SW 1271 (cell line): ENCODE measurements around the gene SSH2.
"Not testable (repeated sequence)": the region's sequence is repeated elsewhere in the genome, so short reads cannot be mapped to it uniquely, and the experiment has no call there.

ENCODE experiments used
- DNase-seq, 2 experiments: peaks; one replicate each; lab custom pipeline; 2025; lab: John Stamatoyannopoulos, UW

SSH2 gene

DNA sequence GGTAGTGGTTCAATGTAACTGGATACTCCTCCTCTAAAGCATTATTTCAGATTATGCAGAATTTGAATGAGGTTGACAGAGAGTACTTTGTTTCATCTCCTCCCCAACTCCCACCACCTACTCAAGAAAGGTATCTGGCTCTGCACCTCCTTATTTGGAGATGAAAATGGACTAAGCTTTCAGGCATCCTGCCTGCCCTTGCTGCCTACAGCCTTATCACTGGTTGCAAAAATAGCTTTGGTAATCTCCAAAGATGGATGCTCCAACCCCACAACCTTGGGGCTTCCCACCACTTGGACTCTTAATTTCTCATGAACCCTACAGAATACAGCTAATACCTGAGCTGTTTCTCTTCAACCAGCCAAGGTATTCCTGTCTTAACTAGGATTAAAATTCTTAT is 262.1 kb downstream of the SSH2 start:
- no peak for DNase-seq

DNA sequence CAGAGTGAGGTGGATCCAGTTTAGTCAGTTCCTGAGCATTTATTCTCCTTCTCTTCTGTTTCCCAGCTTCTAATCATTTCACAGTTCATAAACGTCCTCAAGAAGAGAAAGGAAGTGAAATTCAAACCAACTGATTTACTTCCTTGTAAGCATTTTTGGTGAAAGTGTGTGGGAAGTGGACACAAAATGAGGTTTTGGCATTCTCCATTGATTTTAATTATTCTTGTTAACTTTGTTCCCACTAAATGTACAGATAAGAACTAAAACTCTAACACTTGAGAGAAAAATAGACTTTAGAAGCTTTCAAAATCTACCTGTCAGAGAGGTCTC is 264.6 kb downstream of the SSH2 start:
- DNase-seq = no peak

DNA sequence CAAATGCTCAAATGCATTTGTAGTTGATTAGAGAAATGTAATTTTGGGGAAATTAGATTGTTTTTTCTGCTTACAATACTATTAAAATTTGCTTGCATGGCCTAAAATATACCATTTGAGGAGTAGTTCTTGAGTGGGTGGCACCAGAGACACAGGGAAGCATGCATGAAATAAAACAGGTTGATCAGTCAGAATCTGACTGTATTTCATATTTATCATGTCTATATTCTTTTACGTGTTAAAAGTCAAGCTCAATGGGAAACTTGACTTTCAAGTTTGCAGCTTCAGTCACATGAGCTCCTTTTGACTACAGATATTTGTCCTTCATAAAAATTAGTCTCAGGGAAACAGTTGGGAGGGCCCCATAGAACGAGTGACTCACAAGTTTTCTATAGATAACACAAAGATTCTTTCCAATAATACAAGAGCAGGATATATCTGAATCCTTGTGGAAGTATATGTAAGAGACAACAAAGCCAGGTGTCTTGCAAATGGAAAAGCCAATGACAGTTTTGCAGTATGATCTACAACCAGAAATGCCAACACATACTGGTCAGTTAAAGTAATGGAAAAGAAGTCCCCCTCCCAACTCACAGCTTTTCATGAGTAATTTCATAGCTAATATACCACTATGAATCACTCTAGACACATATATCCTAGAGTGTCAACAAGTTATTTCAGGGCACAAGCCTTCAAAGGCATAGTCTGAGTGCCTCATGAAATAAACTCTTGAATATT is 265.1 kb downstream of the SSH2 start:
- peak in 1 of 2 experiments; percentile 13 for DNase-seq

DNA sequence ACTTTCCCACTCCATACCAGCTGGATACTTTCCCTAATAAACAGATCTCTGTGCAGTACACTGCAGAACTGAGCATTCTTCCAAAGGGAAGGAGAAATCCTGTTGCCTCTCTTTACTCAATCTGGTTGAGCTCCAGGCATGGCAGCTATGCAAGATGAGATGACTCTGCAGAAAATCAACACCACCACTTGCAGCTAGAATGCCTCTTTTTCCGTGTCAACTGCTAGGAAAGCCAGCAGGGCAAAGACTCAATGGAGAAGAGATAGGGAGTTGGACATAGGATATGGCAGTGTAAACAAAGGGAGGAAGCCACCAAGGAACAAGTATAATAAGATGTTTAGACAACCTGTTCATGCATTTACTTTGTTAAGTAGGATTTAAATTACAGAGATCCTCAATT is 266.9 kb downstream of the SSH2 start:
- no peak for DNase-seq

DNA sequence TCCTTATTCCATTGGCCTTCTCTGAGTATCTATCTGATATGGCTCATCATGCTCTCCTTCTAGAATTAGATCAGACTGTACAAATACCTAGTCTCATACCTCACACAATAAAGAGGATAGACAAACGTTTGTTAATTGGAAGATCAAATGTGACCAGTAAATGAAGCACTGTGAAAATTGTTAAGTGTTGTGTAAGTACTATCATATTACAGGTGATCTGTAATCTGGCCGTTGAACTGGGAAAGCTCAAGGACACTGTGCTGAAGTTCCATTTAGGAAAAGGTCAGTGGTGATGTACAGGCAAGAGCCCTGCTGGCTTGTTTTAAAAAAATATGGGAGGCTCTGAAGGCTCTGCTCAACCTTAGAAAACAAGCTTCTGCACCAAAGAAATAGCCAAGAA is 268.8 kb downstream of the SSH2 start:
- no peak for DNase-seq

DNA sequence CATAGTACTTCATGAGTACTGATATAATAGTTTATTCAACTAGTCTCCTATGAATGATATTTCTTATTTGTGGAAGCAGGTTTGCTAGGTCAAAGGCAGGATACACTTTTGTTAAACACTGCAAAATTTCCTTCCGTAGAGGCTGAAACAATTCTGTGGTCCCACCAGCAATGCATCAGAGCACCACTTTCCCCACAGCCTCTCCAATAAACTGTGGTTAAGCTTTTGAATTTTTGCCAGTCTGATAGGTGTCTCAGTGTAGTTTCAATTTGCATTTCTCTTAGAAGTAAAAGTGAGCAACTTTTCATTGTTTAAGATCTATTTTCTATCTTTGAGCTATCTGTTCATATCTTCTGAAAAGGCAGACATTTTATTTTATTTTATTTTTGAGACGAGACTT is 270.9 kb downstream of the SSH2 start:
- no peak for DNase-seq

DNA sequence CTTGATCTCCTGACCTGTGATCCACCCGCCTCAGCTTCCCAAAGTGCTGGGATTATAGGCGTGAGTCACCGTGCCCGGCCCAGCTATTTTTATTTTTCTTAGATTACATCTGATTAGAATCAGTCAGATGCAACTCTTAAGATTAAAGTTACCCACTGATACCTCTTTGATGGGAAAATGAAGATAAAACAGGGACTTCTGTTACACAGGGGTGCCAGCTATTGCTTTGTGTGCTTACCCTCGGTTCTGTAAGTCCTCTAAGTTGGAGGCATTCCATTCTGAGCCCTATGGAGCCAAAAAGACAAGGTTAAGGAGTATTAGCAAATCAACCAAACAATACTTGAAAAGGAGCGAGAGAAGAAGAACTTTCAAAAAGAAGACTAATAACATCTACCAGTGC is 274.7 kb downstream of the SSH2 start:
- DNase-seq = no peak

DNA sequence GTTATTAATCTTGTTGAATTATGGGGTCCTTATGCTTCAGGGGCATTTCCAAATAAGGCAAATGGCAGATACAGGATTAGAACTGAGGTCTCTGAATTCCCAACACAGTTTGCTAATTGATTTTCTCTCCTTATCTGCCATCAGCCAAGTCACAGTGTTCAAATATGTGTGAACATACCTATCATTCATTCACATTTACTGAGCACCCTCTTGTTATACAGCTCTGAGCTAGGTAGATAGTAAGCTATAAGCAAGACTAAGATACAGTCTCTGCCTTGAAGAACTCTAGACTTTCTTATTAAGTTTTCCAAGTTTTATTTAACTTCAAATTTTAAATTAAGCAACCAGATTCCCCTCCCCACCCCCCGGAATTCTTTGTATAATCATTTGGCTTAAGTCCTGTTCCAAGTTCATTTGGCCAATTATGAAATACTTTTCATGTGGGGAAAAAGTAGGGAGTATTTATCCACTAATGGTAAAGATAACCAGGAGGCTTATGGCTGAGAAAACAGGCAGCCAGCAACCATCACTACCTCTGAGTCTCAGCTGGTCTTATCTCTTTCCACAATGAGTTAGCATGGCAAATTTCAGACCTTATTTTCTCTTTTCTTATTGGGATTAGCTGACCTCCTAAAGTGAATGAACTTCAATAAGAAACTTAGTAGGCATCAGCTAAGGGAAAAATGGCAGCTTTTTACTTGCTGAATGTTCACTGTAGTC is 275.9 kb downstream of the SSH2 start:
- no peak for DNase-seq

DNA sequence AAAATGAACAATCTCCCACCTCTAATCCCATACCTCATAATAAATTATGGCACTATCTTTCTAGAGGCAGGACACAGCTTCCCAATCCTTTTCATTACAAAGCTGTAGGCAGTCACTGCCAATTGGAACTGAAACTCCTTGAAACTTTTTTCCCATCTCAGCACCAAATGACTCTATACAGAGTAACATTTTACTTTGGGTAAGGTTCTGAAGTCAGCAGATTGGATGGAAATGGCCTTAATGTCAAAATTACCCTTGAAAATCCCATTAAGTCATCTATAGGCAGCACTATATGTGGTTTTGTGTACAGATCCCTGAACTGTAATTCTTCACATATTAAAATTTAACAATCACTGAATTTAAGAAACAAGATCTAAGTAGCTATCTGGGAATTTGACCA is 277.1 kb downstream of the SSH2 start:
- no peak for DNase-seq

DNA sequence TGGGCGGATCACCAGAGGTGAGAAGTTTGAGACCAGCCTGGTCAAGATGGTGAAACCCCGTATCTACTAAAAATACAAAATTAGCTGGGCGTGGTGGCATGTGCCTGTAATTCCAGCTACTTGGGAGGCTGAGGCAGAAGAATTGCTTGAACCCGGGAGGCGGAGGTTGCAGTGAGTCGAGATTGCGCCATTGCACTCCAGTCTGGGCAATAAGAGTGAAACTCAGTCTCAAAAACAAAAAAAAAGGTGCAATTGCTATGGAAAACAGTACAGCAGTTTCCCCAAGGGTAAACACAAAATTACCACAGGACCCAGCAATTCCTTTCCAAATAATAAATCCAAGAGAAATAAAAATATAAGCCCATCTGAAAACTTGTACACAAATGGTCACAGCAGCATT is 278.1 kb downstream of the SSH2 start:
- not testable (repeated sequence) for DNase-seq

DNA sequence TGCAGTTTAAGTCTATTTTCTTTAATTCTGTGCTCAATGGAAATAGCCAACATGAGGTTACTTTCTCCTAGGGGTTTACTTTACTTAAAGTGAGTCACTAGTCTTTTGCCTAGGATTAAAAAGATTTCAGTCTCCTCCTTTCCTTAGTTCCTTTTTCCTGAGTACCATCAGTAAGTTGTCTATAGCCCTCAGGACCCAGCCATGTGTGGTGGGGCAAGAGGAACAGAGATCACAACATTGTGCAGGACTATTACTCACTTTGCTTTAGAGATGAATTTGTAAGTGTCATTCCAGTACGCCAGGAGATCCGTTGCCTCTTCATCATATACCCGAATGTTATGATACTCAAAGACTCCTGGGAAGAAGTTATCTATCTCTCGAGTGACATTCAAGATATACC is 279.6 kb downstream of the SSH2 start:
- no peak for DNase-seq

DNA sequence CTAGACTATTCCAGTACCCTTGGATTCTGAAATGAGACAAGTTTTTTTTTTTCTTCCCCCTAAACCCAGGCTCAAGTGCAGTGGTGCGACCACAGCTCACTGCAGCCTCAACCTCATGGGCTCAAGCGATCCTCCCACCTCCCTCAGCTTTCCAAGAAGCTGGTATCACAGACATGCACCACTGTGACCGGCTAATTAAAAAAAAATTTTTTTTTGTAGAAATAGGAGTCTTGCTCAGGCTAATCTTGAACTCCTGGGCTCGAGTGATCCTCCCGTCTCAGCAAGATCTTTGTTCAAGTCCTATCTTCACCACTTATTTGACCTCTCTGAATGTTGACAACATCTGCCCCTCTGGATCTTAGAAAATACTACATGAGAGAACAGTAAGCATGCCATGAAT is 280.7 kb downstream of the SSH2 start:
- DNase-seq = no peak

DNA sequence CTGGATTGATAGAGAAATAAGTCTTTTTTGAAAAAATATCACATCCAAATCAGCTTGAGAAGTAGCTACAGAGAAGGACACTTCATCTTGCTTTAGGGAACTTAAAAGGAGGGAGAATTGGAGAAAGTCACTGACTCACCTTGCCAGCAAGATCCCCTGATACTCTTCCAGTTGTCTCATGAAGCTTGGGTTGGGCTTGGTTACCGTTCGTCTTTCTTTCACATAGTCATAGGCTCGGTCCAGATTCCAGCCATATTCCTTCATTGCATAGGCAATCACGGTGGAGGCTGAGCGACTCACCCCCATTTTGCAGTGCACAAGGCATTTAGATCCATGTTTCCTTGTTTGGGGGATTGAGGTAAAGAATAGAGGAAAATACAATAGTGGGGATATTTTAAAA is 282.0 kb downstream of the SSH2 start:
- DNase-seq = no peak

DNA sequence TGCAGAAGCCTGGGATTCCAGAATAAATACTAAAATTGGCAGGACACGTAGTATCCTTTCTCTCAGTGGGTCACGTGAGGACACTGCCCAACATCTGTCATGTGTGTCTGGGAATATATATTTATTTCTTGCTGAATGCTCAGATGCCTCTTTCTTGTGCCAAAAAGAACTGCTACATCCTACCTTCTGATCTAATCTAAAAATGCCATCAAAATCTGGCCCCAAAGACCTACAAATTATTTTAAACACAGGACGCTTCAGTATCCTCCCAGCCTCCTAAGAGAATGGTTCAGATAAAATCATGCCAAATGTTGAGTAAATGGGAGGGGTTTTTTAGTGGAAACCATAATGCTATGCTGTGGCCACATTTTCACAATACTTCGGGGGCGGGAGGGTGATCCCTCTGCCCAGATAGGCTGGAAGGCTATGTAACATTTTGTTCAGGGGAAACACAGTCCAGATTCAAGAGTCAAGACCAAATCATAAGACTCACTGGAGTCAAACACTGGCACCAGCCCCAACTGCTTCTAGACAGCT is 284.4 kb downstream of the SSH2 start:
- no peak for DNase-seq

DNA sequence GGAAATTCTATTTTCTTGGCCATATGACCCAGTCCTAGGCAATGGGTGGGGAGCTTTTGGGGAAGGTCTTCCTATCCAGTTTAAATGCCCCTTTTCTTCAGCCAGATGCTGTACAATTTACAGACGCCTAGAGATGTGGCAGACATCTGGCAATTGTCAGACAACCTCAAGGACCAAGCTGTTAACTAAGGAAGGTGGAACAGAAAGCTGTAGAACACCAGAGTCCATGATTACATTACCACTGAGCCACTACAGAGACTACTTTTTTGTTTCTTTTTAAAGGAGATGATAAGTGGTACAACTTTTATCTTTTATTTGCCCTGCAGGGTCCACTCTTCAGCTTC is 286.2 kb downstream of the SSH2 start:
- no peak for DNase-seq

DNA sequence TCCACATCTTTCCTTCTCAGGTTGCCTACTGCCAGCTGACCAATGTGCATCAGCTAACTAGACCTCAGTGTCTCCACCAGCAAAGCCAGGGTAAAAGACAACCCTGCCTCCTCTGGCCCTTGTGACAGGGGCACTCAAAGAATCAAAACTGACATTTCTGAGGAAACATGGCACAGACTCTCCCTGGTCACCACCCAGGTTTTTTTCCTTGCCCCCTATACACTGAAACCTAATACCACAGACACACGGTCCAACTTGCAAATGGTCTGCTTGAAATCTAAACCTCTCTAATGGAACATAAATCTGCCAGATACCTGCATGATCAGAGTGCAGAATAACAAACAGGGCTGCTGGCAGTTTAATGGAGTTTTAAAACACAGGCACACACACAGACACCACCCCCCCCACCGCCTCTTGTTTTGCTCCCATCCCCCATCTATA is 287.8 kb downstream of the SSH2 start:
- no peak for DNase-seq

DNA sequence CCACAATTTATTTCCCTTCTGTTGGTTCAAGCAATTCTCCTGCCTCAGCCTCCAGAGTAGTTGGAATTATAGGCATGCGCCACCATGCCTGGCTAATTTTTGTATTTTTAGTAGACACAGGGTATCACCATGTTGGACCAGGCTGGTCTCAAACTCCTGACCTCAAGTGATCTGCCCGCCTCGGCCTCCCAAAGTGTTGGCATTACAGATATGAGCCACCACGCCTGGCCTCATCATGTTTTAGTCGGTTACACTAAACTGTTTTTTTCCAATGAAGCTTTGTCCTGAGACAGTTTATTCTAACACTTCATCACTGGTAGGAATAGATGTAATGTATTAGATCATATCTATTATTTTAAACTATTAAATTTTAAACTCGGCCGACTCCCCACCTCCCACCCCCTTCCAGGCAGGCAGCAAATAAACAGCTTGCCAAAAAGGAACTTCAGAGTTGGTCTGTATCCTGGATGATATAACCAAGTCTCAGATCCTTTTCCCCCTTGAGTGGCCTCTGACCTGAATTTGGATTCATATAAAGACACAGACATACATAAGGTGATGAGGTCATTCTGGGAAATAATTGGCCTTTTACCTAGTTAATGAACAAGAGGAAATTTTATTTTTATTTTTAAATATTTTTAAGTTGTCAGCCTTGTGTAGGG is 288.9 kb downstream of the SSH2 start:
- DNase-seq = no peak

DNA sequence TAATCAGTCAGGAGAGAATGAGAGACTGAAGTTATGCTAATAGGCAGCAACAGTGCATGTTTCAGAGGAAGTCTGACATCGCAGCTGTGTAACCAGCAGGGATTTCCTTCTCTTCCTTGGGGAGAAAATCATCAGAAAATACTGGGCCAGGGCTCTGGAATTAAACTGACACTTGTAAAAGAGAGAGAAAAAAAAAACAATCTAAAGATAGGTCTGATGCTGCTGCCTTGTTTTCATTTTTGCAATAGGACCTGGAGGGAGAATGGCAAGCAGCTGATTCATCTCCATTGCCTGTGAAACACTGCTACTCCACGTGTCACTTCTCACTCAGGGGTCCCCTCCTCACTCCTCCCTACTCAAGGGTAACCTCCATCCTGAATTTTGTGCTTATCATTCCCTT is 289.6 kb downstream of the SSH2 start:
- no peak for DNase-seq

DNA sequence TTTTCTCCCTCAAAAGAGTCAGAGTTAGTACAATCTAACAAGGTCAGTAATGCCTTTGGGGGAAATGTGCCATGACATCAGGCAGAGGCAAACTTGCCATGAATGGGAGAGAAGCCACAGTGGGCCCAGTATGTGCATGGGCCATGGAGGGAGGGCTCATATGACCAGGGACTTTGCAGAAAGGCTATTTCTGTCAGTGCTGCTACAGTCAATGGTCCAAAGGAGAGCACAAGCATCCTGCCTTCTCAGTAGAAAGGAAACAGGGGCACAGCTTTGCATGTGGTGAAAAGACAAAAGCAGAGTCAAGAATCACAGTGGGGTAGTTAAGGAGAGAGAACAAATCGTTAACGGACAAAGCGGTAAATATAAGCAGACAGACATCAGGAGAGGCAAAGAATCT is 296.1 kb downstream of the SSH2 start:
- DNase-seq = no peak

DNA sequence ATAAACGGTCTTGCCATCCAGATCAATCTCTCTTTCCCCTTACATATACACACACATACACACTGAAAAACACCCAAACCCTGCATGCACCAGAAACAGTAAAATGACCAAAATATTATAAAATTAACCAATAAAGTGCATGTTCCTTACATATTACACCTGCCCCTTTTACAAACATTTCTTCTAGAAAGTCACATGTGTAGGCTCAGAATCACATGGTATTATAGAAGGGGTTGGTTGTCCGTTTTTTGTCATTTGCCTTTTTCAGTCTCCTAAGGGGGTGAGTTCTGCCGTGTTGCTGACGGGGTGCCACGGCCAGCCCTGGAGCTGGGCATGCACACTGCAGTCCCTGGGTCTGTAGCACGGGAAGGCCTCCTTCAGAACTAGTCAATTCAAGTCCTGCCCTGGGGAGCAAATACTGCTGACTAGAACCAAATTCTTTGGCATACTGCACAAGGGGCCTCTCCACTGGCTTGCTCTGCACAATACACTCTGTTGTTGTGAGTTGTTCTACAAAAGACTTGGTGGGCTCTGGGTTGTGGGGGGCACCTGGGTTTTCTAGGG is 299.3 kb downstream of the SSH2 start:
- no peak for DNase-seq

DNA sequence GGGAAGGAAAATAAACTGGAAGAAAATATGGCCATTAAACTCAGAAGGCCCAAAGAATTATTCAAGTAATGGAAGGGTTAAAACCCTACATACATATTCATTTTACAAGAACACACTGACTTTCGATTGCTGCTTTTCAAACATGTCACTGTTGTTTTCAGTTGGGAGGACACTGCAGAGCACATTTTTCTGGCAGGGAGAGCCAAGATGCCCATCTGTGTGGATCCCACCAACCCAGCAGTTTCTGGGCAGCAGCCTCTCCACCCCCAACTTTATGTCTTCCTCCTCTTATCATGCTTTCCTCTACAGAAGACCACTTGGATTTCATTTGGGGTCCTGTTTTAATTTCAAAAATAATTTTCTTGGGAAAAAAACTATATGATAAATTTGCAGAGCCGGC is 300.2 kb downstream of the SSH2 start:
- DNase-seq = no peak

DNA sequence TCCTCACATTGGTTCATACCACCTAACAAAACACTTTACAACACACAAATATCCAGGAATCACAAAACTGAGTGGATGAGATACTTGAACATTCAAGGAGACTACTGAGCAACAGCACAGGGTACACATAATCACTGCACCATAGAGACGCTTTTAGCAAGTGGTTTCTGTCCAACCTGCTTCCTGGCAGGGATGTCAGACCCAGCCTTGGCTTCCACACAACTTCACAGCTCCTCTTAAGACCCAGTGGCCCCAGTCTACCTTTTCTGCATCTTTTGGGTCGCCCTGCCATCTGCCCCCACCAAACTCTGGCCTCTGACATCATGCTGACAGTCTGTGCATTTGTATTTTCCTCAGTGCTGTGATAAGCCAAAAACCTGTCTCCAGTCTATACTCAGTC is 301.4 kb downstream of the SSH2 start:
- no peak for DNase-seq

DNA sequence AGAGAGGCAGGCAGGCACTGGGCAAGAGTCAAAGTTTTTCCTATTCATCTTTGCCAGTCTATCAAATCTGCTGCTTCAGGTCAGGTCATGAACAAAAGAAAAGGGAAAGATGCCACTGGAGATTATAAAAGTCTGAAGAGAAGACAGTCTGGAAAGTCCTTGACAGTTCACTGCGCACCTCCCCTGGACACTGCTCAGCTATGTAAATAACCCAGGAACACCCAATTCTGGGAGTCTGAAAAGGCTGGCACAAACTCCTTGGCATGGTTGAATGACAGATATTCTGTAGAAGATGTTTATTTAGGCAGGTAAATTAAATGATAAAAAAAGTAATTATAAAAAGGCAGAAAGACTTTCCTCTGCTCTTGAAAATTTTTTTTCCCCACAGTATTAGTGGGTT is 302.1 kb downstream of the SSH2 start:
- DNase-seq = no peak
